NCI-H2171 (cell line): ENCODE measurements around the gene HPCAL1.
"Not testable (repeated sequence)": the region's sequence is repeated elsewhere in the genome, so short reads cannot be mapped to it uniquely, and the experiment has no call there.

Source experiments
- DNase-seq: peaks from one replicate; lab custom pipeline; 2025; lab: John Stamatoyannopoulos, UW

HPCAL1 gene

DNA sequence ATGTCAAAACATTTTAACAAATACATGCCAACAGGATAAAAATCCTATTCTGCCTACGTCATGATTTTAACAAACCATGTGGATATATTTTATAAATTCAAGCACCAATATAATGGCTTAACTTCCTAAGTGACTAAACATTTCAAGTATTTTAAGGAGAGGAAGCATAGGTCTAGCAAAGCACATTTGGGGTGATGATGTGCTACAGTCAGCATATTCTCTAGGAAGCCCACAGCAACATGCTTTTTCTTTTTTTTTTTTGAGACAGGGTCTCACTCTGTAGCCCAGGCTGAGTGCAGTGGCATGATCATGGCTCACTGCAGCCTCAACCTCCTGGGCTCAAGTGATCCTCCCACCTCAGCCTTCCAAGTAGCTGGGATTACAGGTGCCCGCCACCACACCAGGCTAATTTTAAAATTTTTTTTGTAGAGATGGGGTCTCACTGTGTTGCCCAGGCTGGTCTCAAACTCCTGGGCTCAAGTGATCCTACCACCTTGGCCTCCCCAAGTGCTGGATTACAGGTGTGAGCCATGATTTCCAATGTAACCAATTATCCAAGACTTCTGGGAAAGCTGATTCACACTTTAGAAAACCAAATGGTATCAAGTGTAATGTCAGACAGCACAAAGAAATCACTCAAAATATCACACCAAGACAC lies 139.9 kb downstream of the HPCAL1 start:
- not testable (repeated sequence) for DNase-seq

GRCh38 chr2:10444463-10444862 lies 141.8 kb downstream of the HPCAL1 start:
- no peak for DNase-seq

DNA sequence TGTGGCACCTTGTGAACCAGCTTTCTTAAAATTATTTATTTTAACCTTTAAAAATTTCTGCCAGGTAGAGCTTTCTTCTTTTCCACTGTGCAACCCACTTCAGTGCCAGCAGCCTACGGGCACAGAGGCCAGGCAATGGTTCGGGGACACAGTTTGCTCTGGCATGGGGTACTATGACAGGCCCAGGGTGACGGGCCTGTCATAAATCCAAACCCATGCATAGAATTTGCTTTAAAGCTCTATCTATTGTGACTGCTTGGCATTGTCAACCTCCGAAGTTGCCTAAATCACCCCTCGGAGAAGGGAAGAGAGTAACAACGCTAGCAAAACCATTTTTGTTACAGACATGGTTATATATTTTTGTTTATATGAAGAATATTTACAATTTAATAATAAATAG lies 143.9 kb downstream of the HPCAL1 start:
- DNase-seq, result no peak

GRCh38 chr2:10447300-10447894 lies 144.7 kb downstream of the HPCAL1 start:
- DNase-seq, result peak; percentile 33

GRCh38 chr2:10447895-10448575 lies 145.3 kb downstream of the HPCAL1 start, which contains the start of gene ODC1:
Gene ODC1, minus strand, starts transcription at chr2:10448327. Its CDS starts 3,295 bp downstream, at chr2:10445032.
- DNase-seq, result peak; percentile 99

DNA sequence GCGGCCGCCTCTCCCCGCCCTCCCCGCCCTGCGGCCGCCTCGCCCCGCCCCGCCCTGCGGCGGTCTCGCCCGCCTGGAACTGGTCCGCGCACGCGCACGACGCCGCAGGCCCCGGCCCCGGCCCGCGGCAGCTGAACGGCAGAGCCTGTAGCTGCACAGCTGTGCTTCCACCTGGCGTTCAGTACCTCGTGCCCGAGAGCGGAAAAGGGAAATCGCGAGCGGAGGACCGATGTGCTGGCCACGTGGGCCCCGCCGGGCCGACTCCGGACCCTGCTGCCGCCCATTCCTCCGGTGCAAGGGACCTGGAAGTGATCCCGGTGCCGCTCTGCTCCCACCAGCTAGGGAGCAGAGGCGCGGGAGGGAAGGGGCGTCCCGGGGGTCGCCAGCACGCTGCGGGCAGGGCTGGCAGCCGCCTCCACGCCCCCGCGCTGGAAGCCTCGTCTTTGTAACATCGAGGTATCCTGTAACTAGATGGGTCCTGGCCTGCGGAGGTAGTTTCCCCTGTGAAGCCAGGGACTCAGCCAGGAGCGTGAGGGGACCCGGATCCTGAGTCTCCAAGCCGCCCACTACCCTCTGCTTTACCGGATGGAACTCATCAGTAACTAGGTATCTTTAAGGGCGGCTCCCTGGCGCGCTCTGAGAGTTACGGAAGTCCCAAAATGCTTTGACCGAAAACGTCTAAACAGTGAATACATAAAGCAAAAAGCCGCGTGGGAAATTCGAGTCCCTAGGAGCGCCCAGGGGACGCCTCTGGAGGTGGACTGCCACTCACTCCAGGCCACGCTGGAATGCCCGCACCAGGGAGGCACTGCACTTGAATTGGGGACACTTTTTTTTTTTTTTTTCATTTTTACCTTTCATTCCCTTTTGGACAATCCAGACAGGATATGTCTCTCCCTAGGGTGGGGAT lies 146.1 kb downstream of the HPCAL1 start:
- peak; percentile 99 for DNase-seq

- DNase-seq, result no peak
Observed at GRCh38 chr2:10449486-10449831, 146.8 kb downstream of the HPCAL1 start.

DNA sequence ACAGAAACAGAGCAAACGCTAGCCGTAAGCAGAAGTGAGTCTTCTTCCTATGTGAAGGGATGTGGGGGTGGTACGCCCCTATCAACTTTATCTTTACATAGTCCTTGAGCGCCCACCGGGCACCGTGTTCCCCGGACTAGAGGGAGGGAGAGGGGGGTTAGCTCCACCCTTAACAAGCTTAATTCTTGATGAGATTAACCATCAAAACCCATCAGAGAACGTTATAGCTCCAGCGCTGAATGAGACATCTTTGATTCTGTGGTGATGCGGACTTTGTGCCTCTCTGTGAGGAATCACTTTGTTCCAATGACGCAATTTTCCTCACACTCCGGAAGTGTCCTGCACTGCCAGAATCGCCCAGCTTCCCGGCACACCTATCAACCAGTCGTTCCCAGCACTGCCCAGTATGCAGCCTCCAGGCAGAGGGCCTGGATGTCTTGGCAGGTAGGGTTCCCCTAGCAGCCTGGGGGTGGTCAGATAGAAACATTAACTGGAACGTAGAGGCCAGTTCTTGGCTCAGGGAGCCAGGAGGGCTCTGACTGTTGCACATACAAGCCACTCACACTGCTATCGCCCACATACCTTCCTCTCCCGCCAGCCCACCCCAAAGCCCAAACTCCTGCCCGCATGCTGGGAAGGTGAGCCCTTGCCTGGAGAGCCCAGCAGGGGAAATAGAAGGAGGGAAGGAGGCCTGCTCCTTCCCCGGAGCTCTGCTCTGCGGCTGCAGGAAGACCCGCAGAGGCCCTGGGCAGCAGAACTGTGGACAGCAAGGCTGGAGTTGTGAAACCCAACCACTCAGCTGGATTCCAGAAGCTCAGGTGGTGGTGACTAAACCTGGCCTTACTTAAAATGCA lies 147.4 kb downstream of the HPCAL1 start:
- no peak for DNase-seq

GRCh38 chr2:10451819-10452218 lies 149.1 kb downstream of the HPCAL1 start:
- no peak for DNase-seq

DNA sequence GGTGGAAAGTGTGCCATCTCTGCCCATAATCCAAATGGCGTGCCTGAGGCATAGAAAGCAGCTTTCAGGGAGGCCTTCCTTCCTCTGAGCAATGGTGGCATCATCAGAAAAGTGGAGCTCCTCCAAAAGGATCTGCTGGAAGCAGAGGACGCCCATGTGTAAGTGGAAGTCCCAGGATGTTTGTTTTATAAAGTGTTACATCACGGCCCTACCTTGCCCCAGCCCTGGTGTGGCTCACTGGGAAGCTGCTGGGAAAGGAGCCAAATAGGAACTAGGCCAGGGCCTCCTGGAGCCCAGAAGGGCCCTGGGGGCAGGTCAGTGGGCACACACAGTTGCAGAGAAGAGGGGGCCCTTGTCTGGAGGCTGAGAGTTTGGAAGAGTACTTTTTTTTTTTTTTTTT lies 149.6 kb downstream of the HPCAL1 start:
- no peak for DNase-seq

DNA sequence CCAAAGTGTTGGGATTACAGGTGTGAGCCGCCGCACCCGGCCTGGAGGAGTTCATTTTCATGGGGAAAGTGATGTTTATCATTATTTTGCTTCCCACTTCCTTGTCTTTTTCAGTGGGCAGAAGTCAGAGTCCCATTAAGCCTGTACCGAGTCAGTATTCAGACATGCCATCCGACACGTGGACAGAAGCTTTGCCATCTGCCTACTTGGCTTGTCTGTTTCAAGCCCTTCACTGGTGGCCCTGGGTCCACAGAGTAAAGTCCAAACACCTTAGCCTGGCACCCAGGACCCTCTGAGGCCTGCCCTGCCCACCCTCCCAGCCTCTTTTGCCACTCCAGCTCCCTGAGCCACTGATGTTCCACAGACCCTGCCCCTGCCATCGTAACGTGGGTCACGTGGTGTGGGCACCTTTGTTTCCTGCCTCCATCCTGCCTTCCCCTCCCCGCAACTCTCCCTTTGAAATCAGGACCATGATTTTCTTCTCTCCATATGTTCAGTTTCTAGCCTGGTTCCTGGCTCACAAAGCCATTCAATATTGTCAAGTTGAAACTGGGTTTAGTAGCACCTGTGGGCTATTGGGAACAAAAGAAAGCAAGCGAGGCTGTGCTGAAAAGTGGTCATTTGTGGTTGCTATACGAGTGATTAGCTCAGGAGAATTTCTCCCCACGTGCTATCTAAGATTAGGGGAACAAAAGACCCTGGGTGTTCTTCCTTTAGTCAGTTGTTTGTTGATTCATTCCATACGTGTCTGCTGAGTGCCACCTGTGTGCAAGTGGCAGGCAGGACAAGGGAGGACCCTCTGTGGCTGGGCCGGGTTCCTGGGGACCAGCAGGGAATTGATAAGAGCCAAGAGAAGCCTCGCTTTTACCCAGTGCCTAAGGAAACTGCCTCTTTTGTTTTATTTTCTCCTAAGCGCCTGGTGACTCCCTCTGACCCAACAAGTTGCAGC lies 150.5 kb downstream of the HPCAL1 start:
- no peak for DNase-seq

- no peak for DNase-seq
Observed at GRCh38 chr2:10453905-10454298, 151.2 kb downstream of the HPCAL1 start.

- DNase-seq, result no peak
Observed at GRCh38 chr2:10454505-10454904, 151.8 kb downstream of the HPCAL1 start.

GRCh38 chr2:10457195-10457594 lies 154.5 kb downstream of the HPCAL1 start:
- not testable (repeated sequence) for DNase-seq

DNA sequence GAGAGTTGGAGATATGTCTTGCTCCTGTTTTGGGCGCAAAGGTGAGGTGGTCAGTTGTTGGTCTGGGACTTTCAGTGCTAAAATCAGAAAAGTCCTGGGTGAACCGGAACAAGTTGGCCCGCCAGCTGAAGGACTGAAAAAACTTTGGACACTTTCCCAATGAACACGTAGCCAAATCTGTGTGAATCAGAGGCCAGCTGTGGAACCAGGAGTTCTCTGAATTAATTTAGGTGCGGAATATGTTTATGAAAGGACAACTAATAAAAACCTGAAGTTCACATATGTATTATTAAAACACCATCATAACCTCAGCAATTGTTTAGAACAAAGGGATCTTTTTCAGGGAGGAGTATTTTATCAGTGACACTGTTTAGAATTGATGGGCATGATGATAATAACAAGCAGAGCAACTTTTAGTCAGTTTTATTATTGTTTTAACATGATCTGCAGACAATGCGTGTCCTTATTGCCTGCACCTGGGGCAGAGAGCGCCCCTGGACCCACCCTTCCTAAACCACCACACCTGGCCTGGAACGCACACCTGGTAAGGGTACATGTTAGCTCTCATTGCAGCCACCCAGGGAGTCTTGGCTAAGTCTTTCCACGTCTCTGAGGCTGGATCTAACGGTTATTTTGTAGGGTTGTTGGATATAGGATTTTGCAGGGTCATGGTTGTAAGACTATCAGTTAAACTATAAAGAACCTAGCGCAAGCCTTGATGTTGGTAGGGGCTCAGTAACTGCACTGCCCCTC lies 155.3 kb downstream of the HPCAL1 start:
- DNase-seq, result no peak

- no peak for DNase-seq
Observed at GRCh38 chr2:10460366-10460796, 157.7 kb downstream of the HPCAL1 start.

GRCh38 chr2:10462178-10463083 lies 159.7 kb downstream of the HPCAL1 start:
- DNase-seq, result no peak

GRCh38 chr2:10465910-10466309 lies 163.2 kb downstream of the HPCAL1 start:
- no peak for DNase-seq
